HL-60 (cell line): ENCODE results near the gene CDPF1.

Experiments used
- DNase-seq, 2 experiments: peaks; one replicate each; pipeline ENCODE4 v3.0.0-alpha.2; 2010 to 2020; ENCODE audit warnings: low read depth in 1 of 2, low spot score in 1 of 2
- H3K27ac ChIP-seq: fragments of 250-450 bp; sonication (Bioruptor Pico); replicated peaks from 2 replicates; pipeline ENCODE4 v1.5.1; 2020; ENCODE audit warnings: mild to moderate bottlenecking, moderate library complexity
- H3K27me3 ChIP-seq: fragments of 250-450 bp; sonication (Bioruptor Pico); 2 replicates; pipeline ENCODE4 v1.5.1; 2021; ENCODE audit warnings: mild to moderate bottlenecking, moderate library complexity; ENCODE audit not compliant: insufficient read depth, poor library complexity, severe bottlenecking
- H3K4me3 ChIP-seq: replicated peaks from 2 replicates; pipeline ENCODE4 v1.5.1; 2011; ENCODE audit warnings: mild to moderate bottlenecking, control low read depth, low read length; ENCODE audit not compliant: insufficient read depth
- GABPA ChIP-seq: IDR thresholded peaks from 2 replicates; pipeline ENCODE4 v1.6.1; 2012; ENCODE audit warnings: low read depth
- POLR2AphosphoS5 ChIP-seq: IDR thresholded peaks from 2 replicates; pipeline ENCODE4 v1.6.1; 2012; ENCODE audit warnings: low read depth
- SPI1 ChIP-seq: IDR thresholded peaks from 2 replicates; pipeline ENCODE4 v1.6.1; 2012; ENCODE audit warnings: low read depth, mild to moderate bottlenecking, borderline replicate concordance
- TF ChIP-seq, protein P1 (sequence below): IDR thresholded peaks from 2 replicates; pipeline ENCODE4 v1.6.1; 2012; ENCODE audit warnings: low read depth; ENCODE audit not compliant: insufficient replicate concordance
- TF ChIP-seq, protein P2 (sequence below): IDR thresholded peaks from one replicate; pipeline ENCODE4 v1.5.1; 2011; ENCODE audit warnings: low read length, control low read depth, inconsistent platforms; ENCODE audit not compliant: insufficient read depth

CDPF1 gene

DNA sequence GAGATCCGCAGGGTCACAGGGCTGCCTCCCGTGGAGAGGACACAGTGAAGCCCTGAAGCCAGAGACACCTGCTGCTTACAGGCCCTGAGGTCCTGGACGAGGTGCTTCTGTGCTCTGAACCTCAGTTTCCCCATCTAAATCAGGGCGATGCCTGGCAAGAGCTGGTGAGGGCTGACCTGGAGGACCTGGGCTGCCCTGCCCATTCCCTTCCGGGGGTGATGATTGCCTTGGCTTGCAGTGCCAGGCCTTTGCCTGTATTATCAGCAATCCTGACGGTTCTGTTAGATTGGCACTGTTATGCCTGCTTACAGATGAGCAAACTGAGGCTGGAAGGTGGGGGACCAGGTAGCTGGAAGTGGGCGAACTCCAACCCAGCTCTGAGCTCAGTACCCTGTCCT lies 38.8 kb upstream of the CDPF1 start:
- TF ChIP-seq POLR2AphosphoS5 (no peak), SPI1 (no peak), GABPA (no peak)
- TF ChIP-seq, protein P1, sequence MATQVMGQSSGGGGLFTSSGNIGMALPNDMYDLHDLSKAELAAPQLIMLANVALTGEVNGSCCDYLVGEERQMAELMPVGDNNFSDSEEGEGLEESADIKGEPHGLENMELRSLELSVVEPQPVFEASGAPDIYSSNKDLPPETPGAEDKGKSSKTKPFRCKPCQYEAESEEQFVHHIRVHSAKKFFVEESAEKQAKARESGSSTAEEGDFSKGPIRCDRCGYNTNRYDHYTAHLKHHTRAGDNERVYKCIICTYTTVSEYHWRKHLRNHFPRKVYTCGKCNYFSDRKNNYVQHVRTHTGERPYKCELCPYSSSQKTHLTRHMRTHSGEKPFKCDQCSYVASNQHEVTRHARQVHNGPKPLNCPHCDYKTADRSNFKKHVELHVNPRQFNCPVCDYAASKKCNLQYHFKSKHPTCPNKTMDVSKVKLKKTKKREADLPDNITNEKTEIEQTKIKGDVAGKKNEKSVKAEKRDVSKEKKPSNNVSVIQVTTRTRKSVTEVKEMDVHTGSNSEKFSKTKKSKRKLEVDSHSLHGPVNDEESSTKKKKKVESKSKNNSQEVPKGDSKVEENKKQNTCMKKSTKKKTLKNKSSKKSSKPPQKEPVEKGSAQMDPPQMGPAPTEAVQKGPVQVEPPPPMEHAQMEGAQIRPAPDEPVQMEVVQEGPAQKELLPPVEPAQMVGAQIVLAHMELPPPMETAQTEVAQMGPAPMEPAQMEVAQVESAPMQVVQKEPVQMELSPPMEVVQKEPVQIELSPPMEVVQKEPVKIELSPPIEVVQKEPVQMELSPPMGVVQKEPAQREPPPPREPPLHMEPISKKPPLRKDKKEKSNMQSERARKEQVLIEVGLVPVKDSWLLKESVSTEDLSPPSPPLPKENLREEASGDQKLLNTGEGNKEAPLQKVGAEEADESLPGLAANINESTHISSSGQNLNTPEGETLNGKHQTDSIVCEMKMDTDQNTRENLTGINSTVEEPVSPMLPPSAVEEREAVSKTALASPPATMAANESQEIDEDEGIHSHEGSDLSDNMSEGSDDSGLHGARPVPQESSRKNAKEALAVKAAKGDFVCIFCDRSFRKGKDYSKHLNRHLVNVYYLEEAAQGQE: no peak
- TF ChIP-seq, protein P2, sequence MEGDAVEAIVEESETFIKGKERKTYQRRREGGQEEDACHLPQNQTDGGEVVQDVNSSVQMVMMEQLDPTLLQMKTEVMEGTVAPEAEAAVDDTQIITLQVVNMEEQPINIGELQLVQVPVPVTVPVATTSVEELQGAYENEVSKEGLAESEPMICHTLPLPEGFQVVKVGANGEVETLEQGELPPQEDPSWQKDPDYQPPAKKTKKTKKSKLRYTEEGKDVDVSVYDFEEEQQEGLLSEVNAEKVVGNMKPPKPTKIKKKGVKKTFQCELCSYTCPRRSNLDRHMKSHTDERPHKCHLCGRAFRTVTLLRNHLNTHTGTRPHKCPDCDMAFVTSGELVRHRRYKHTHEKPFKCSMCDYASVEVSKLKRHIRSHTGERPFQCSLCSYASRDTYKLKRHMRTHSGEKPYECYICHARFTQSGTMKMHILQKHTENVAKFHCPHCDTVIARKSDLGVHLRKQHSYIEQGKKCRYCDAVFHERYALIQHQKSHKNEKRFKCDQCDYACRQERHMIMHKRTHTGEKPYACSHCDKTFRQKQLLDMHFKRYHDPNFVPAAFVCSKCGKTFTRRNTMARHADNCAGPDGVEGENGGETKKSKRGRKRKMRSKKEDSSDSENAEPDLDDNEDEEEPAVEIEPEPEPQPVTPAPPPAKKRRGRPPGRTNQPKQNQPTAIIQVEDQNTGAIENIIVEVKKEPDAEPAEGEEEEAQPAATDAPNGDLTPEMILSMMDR: no peak
- no peaks in the 10 kb centered on the region for H3K27me3 ChIP-seq
- DNase-seq: no peak
- no peak overlapping the region for H3K27ac ChIP-seq
- no peak overlapping the region for H3K4me3 ChIP-seq

DNA sequence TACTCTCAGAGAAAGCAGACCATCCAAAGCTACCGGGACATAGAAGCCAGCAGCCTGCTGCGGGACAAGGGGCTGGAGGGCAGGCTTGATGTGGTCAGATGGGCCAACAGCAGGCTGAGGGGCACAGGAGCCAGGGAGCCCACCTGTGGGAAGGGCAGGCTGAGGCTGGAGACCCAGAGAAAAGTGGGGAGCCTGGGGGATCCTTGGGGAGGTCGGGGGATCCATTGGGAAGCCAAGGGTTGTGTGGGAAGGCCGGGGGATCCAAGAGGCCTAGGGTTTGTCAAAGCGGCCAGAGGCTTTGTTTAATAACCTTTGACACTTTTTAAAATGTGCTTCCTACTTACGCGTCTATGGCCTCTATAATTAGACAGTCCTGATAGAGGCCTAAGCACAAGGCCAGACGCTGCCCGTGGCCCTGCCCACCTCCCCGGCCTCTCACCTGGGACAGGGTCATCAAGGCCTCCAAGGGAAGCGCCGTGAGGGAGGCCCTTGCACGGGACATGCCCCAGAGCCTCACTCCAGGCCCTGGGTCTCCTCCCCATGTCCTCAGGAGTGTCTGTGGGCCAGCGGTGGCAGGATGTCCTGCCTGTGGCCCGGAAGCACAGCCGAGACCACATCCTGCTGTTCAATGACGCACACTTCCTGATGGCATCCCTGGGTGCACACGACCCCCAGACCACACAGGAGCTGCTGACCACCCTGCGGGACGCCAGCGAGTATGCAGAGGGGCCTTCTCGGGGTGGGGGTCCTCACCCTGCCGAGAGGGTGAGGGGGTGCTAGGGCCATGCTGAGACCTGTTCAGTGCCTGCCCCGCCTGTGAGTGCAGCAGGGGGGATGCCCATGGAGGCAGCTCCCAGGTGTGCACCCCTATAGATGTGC lies 38.0 kb upstream of the CDPF1 start:
- TF ChIP-seq, protein P1: no peak
- TF ChIP-seq POLR2AphosphoS5 (peak; percentile 52; the same call in 1 of the 2 replicates), GABPA (peak; percentile 42; the same call in 1 of the 2 replicates)
- Histone ChIP-seq H3K27me3 (no peaks in the 10 kb centered on the region), H3K27ac (peak overlapping the region; percentile 47), H3K4me3 (peak overlapping the region; percentile 41)
- peak; percentile 24 to 57 for DNase-seq

GRCh38 chr22:46286941-46287872 lies 37.1 kb upstream of the CDPF1 start:
- TF ChIP-seq, protein P2: no peak
- no peak for TF ChIP-seq SPI1
- TF ChIP-seq, protein P1: no peak
- TF ChIP-seq GABPA: no peak
- no peak for TF ChIP-seq POLR2AphosphoS5
- H3K4me3 ChIP-seq: peak overlapping the region; percentile 41

More at GRCh38 chr22:46286941-46287872, 37.1 kb upstream of the CDPF1 start:
- no peak for DNase-seq
- Histone ChIP-seq H3K27me3 (no peaks in the 10 kb centered on the region), H3K27ac (peak overlapping the region; percentile 47)
